ENCODE measurements around the gene CD44.

CD44 gene

DNA sequence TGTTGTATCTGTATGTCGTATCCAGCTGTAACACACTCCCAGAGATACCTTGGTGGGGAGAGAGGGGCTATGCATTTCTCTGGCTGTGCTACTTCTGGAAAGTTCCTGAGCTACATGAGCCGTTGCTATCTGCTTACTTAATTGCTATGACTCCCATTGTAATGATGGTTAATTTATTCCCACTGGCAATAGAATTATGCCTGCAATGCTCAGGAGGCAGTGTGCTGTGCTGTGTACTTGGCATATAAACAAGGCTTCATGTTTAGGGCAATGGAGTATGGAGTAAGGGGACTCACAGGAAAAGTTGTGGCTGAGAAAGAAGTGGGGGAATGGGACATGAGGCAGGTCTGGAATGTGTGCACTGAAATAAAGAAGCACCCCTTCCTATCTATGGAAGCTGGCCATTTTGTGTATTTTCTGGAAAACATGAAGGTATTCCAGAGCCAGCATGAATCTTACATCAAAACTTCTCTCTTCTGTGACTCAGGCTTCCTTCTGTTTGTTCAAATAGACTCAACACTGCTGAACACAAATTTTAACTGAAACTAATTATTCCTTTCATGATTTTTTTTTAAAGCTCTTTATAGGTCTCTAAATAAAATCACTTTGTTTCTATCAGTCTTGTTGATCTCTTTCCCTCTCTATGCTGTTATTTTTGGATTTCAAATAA, 40.6 kb downstream of the CD44 start:
- DNase-seq, result no peak

DNA sequence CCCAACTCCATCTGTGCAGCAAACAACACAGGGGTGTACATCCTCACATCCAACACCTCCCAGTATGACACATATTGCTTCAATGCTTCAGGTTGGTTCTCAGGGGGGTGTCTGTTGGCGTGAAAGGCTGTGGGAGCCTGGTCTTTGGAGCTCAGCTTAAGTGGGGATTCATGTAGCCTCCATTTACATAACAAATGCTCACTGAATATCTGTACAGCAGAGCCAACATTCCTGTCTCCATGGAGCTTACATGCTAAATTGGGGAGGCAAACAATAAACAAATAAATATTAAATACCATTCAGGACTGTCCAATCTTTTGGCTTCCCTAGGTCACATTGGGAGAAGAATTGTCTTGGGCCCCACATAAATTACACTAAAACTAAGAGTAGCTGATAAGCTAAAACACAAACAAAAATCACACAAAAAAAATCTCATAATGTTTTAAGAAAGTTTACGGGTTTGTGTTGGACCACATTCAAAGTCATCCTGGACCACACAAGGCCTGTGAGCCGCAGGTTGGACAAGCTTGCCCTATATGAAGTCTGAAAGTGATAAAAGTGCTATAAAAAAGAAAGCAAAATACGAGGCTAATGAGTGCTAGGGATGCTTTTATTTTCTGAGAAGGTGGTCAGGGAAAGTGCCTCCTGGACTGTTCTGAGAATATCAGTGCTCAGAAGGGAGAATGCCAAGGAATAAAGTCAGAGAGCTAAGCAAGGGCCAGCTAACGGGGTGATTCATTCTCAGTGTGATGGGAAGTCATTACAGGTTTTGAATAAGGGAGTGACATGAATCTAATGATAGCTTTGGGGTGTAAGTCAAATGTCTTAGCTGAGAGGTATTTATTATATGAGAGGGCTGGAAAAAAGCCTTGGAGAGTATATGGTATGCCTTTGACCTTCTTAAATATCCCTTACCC, 41.6 kb downstream of the CD44 start:
- no peak for DNase-seq

DNA sequence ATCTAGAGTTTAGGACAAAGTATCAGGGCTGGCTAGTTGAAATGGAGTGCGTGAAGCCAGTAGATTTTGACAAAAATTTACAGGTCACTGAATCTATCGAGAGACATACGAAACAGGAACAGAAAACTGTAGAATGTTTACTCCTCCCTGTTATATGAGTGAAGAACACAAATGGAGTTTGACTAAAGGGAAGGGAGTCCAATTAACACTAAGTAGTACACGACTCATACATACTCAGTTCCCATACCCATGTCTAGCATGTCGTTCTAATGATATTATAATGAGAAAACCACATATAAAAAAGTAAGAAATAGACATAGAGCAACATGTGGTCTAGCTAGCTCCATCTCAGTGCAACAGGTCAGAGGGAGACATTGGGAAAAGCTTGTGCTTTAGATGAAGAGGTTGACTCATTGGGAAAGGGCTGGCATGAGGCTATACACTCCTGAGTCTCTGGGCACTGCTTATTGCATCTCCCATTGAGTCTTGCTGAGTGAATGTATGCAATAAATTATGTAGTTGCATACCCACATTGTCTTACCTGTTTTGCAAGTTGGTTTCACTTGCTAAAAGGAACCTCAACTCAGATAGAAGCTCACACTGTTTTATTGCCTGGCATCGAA, 43.5 kb downstream of the CD44 start:
- no peak for DNase-seq

DNA sequence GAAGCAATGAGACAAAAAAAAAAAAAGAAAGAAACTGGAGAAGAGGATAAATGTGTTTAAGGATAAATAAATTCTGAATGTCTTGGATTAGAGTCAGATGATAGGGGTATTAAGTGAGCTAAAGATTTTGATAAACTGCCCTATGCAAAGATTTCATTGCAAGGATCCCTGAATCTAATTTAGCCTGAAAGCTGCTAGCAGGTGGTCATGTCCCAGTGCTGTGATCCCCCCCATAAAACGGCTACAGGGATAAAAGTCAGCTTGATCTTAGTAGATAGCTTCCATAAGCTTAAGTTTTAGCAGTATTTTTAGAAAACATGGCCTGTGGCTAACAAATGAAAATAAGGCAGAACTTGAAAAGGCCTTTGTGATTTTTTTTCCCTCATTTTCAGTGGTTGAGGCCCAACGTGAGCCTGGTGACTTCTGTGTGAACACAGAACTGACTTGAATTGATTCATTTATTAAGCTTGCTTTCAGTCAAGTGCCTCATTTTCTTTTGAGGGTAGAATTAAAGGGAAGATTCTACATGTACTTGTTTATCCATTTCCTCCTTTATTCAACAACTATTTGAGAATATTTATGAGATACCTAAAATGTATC, 44.5 kb downstream of the CD44 start:
- no peak for DNase-seq

DNA sequence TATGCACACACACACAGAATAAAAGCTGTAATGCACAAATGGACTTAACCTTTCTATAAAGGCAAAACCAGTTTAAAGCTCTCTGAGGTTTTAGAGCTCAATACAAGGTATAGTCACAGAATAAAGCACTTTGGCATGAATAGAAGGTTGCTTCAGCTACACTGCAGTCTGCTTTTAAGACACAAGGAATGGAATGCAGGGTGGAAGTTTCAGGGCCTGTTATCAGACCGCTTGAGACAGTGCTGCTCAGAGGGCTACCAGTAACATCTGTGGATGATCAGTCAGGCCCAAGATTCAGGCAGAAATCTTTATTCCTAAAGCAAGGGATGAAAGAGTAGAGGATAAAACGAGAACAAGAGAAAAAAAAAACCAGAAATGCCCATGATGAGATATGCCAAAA, 46.7 kb downstream of the CD44 start:
- DNase-seq, result no peak

DNA sequence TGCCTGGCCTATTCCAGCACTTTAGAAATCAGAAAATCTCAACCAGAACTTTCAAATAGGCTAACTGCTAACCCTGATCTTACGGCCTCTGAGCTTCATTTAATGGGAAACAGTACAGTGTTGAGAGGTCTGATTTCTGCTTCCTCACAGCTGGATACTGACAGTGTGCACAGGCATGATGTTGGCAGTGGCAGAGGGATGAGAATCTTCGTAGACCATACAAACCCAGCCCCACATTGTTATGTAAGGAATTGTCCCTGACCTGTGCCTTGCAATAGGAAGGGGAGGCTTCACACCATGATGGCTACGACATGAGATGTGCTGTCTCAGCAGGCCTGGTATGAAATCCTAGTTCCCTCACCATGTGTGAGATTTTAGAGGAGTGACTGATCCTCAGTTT, 49.0 kb downstream of the CD44 start:
- no peak for DNase-seq

DNA sequence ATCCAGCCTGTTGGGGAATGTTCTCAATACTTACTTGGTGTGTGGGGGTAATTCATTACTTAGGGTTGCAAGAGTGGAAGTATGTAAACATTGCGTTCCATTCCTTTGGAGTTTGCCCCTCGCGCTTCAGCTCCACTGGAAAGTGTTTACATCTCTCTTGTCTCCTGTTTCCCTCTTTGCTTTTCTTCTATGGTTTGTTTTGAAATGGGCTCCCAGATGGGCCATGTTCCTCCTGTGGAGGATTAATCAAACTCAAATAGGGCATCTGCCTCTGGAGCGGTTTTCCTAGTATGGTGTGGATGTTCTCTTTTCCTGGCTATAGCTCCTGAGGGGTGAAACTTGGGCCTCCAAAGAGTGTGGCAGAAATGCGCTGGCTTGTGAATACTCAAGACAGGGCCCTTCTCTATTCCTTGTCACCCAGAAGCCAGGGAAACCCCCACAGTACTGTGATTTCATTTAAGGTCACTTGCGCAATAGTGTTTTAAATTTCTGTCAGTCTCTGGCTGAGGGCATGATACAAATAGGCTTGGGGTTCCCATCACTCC, 51.9 kb downstream of the CD44 start:
- no peak for DNase-seq

DNA sequence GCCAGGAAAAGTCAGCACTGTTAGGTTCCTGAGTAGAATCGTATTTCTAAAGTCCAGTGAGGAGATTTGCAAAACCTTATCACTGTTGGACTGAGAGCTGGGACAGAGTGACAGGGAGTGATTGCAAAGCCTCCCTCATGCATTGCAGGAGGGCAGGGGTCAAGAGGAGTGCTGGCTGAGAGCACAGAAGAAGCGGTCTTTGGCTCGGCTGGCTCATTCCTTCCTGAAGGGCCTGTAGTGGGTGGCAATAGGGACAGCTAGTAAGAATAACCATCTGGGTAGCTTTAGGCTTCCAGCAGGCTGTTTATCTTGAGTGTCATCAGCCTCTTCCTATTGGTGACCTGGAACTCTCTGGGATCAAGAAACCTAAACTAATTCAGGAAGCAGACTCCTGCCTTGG, 53.4 kb downstream of the CD44 start:
- no peak for DNase-seq

DNA sequence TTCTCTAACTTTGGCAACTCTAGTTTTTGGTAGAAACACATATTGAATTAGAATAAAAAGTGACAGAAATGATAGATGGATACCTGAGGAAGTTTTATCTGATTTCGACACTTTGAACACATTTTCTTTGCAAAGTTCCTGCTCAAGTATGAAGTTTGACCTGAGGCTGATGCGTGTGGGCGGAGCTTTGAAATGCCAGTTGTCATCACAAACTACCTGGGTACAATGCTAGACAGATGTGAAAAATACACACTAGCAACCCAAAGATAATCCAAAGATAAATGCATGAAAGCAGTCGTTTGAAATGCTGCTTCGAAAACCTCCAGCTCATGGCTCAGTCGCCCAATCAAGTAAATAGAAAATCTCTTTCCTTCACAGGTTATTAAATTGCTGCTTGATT, 54.8 kb downstream of the CD44 start:
- no peak for DNase-seq

DNA sequence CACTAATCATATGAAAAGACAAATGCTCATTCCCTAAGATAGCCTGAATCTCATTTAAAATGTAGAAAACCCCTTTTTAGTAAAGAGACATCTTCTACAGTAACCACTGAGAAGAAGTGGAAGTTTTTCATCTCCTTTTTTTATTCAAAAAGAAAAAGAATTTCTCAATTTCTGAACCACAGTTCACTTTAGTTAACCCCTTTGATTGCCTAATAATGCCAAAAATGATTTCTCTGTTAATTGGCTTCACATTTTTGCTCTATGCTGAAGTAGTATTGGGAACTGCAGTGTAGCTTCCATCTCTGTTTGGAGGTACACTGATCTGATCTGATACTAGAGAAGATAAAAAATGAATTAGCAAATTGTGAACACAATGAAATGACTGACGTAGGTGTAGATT, 58.3 kb downstream of the CD44 start:
- DNase-seq, result no peak

DNA sequence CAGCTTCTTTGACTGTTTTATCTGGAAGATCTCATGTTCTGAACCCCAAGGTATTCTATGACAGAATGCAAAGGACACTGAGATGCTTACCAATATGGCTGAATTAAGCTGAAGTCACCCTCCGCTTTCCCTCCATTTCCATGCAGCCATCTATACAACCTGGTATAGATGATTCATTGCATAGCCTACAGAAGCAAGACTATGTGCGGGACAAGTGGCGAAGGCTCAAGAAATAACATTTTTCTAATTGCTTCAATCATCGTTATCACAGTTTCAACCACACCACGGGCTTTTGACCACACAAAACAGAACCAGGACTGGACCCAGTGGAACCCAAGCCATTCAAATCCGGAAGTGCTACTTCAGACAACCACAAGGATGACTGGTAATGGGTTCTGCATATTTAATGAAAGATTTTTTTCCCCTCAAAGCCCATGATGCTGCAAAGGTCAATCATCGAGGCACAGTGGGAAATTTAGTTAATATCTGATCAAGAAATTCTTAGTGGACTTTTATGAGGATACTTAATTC, 61.9 kb downstream of the CD44 start:
- DNase-seq, result no peak

DNA sequence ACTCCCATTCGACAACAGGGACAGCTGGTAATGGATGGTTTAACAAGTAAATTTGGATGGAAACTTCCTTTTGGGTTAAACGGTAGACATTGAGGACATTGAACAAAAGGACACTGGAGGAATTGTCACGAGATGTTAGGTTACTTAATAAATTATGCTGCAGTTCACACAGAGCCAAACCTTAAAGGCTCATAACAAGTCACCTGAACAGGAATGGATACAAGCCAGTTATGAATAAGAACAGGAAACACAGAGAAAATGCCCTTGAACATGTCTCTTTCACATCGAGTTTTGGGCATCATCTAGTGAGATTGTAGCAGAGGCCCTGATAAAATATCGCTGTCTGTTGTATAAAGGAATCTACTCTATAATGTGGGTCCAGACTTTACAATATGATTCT, 65.6 kb downstream of the CD44 start:
- DNase-seq, result no peak

DNA sequence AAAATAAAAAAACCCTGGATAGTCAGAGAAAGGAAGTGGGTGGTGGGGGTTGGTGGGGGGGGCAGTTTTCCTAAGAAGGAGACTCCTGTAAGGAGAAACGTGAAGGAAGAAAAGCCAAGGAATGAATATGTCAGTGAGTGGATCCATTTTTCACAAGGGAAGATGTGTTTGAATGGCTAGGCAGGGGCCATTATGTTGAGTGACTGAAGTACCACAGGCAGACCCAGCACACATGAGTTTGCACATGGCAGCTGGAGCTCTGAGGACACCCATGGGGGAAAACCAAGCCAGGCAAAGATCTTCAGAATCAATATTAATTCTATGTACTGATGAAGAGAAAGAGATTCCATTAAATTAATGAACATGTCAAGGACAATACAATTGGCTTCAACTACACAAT, 67.6 kb downstream of the CD44 start:
- DNase-seq, result no peak

DNA sequence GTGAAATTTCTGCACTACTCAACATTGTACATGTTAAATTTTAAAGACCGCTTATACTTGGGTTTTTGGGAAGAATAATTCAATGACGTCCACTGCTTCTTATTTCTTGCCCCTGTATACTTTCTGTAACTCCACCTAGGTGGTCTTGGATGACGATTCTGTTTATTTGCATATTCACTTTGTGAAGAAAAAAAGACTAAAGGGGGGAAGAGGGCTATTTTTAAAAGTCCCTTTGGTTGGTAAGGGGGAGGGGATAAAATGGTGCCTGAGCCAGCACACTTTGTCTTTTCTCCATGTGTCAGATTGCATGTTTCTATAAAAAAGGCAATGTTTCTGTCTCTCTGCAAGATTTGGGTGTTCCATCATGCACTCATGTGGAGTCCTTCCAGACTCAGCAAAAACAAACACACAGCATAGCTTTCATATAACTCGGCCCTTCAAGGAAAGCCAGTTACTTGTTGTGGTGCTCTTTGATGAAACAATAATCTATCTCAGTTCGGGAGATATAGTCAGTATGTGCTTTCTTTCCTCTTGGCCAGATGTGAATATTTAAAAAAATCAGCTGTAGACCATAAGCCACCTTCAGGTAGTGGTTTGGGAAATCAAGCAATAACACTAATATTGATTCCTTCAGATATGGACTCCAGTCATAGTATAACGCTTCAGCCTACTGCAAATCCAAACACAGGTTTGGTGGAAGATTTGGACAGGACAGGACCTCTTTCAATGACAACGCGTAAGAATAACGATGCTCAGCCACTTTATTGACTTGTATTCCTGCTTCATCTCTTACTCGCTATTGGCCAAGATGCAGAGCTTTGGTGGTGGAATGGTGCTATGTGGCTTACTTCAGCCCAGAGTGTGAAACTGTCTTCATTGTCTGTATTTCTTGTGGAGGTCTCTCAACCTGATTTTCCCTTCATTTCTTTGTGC, 68.8 kb downstream of the CD44 start:
- no peak for DNase-seq

DNA sequence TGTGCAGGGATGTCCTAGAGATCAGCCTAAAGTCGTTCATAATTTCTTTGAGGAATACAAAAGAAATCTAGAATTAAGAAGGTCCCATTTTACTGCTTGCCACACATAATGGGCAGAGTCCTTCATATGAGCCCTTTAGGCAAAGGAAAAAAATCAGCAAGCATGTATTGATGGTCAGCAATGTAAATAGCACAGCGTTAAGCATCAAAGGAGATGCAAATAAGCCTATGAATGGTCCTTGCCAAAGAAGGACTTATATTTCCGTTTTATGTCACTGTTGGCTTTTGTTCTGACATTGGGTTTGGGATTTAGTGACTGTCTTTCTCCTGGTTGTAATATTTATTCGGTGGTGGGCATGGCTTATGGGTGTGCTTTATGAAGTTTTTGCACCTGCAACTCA, 69.8 kb downstream of the CD44 start:
- no peak for DNase-seq

DNA sequence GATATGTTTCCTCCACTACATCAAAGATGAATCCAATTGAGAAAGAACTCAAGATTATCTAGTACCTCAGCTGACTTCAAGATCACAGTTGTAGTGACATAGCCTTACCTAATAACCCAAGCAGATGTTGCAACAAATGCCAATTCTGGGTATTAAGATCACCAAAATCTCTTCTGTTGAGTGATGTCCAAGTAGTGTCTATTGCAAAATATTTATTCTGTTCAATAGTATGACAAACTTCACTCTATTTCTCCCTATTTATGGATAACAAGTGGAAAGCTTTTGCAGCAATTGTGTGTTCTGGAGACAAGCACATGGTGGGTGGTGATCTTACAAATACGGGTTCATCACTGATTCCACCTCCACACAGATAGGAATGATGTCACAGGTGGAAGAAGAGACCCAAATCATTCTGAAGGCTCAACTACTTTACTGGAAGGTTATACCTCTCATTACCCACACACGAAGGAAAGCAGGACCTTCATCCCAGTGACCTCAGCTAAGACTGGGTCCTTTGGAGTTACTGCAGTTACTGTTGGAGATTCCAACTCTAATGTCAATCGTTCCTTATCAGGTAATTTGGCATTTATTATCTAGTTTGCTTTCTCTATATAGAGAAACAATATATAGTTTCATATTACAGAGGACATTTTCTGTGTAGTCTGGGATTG, 72.0 kb downstream of the CD44 start:
- DNase-seq, result no peak

DNA sequence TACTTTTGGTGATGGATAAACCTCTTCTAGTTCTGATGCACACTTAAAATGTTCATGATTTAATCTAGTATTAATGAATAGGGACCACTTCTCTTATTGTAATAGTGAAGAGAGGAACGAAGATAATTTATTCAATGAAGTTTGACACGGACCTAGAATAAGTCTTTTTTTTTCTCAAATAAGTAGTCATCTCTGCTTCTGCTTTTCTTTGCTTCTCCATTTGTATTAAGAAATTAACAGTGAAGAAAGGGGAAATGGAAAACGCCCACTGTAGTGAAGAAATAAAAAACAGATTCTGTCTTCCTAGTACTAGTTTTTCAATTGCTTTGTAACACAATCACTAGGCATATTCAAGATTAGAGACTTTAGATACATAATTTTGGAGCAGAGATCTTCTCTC, 73.0 kb downstream of the CD44 start:
- DNase-seq, result no peak

DNA sequence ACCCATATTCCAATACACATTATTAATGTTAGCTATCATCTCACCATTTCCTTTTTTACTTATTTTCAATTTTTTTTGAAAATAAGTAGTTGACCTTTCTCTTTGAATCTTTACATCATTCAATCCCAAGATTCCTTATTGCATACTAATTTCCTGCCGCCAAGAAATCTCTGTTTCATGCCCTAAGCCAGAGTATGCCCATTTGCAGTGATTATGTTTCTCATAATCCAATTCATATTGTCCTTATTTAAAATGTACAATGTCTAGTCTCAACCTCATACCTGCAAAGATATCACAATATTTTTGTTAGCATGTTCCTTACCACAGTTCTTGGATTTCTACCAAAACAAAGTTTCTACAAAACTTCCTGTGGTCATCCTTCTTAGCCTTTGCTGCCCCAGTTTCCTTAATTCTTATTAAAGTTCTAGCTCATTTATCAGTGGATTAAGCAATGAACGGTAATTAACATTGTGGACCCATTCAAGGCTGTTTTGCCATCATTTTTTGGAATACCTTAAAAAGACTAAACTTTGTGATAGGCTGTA, 75.3 kb downstream of the CD44 start:
- no peak for DNase-seq

DNA sequence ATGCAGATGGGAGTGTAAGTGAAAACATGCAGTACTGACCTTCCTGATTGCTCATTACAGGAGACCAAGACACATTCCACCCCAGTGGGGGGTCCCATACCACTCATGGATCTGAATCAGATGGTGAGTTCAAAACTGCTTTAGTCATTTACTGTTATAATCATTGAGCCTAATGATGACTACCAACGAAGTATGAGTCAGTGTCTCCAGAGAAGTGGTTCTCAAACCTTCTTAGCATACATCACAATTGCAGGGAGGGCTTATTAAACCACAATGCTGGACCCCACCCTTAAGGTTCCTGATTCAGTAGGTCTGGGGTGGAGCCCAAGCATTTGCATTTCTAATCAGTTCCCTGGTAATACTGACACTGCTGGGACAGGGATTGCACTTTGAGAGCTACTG, 75.8 kb downstream of the CD44 start:
- no peak for DNase-seq

DNA sequence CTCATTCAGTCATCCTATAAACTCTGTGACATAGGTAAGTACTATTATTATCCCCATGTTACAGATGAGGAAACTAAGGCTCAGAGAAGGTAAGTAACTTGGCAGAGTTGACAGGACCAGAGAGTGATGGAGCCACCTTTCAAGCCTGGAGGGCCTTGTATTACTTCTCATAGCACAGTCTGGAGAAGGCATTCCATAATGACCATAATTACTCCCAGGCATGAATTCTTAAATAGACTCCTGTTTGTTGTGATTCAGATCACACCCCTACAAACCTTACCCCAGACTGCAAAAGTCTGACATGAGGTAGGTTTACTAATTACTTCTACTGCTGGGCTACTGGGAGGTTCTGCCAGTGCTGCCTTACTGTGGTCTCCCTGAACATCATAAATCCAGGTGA, 77.0 kb downstream of the CD44 start:
- no peak for DNase-seq

Measured in activated T-cell treated with anti-CD3 and anti-CD28 coated beads, Interleukin-2, amount 50 U/mL, for 1 hour (primary cell).